Activated CD4-positive, alpha-beta T cell treated with anti-CD3 and anti-CD28 coated beads for 1 hour (primary cell): ENCODE data around the gene DNAI1.
"Not testable (repeated sequence)": the region's sequence is repeated elsewhere in the genome, so short reads cannot be mapped to it uniquely, and the experiment has no call there.

Source experiments
- DNase-seq: peaks from one replicate; pipeline ENCODE4 v3.0.0-alpha.2; 2020

DNAI1 gene

GRCh38 chr9:34458013-34458958 is at the start of gene DNAI1, which contains the start of gene FAM219A:
Gene DNAI1 (plus strand): TSS chr9:34458805. CDS start chr9:34459006, 201 bp downstream.
Gene FAM219A (minus strand): TSS chr9:34458570. CDS start chr9:34458263, 307 bp downstream.
- peak; percentile 98 for DNase-seq

DNA sequence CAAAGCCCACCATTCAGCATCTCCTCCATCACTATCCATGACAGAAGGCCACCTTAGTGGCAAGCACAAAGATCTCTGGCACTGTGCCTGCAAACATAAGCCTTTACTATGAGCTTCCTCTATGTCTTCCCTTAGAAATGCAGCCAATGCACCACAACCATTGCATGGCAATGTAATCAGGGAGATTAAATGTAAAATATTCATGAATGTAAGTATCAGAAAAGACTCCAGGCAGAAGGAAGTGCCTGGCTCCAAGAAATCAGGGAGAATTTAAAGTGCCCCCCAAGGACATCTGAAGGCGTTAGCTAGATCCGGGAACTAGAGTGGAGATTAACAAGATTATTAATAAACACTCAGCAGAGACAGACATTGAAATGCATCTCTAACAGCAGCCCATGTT is 49.5 kb upstream of the DNAI1 start:
- DNase-seq: no peak

GRCh38 chr9:34412336-34412735 is 46.3 kb upstream of the DNAI1 start:
- DNase-seq: no peak

DNA sequence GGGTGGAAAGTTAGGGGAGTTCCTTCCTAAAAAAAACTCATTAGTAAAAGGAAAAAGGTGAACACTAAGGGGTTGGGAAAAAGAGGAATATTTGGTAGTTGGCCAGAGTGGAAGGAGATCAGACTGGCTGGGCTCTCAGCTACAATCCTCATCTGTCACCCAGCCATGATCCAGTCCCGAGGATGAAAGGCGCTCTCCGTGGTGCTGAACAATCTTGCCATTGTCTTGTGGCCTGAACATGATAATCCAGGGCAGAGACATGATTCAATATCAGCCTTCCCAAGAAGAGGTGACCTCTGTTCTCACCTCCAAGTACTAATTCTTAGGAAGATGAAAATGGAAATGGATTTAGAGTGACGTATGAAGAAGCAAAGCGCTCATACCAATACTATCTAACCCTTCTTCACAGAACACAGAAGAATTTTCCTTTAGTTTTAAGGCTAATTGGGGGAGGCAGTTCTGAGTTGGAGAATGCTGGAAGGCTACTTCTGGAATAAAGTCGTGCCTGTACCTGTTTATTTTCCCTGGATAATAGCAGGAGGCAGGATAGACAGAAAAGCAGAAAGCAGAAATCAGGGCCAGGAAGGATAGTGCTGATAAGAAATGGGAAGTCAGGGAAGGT is 45.3 kb upstream of the DNAI1 start:
- DNase-seq: no peak

DNA sequence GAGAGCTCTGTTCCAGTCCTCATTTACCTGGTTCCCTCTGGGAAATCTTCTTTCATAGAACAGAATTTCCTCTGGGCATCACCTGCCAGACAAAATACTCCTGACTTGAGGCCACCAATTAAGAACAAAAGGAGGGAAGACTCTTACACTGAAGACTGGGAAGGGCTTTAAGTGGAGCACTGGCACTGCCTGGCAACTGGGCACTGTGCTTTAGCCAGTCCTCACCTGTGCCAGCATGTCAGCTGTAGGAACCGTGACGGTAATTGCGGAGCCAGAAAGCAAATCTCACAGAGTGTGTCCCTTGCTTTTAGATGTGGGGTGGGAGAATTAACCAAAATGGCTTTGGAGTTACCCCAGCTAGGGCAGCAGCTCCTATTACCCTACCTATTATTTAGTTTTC is 40.9 kb upstream of the DNAI1 start:
- no peak for DNase-seq

- DNase-seq: no peak
These were observed 38.7 kb upstream of the DNAI1 start for GRCh38 chr9:34419716-34420504.

DNA sequence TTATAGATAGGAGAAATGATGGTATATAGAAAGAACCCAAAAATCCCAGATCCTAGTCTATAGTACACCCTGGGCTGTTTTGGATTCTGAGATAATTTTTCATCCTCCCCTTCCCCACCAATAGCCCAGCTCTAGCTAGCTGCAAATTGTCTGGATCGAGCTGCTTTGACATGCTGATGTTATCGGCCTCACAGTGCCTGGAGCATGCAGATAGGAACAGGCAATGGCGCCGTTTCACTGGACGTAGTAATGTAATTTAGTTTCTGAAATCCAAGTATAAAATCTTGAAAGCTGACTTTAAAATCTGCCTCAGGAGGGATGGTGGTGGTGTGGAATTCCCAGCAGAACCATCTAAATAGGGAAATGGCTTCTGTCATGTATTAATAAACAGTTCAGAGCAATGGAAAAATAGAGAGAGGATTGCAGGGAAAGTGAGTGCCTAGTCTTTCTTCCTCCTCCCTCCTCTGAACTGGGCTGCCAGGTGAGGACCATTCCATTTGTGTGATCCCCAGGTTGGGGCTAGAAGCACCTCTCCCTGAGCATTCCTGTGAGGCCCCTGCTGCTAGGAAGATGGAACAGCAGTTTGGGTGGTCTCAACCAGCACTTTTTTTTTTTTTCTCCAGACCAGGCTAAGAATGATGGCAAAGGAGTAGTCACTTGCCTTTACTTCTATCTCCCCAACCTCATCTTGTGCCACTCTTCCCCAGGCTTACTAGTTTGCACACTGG is 32.1 kb upstream of the DNAI1 start:
- no peak for DNase-seq

GRCh38 chr9:34428325-34428958 is 30.2 kb upstream of the DNAI1 start:
- DNase-seq: no peak

- DNase-seq: no peak
These were observed 27.7 kb upstream of the DNAI1 start for GRCh38 chr9:34430843-34431437.

GRCh38 chr9:34431667-34432066 is 26.9 kb upstream of the DNAI1 start:
- DNase-seq: no peak

- peak; percentile 44 for DNase-seq
These were observed 21.3 kb upstream of the DNAI1 start for GRCh38 chr9:34437006-34437925.

GRCh38 chr9:34437926-34438307 is 20.7 kb upstream of the DNAI1 start:
- DNase-seq: not testable (repeated sequence)

DNA sequence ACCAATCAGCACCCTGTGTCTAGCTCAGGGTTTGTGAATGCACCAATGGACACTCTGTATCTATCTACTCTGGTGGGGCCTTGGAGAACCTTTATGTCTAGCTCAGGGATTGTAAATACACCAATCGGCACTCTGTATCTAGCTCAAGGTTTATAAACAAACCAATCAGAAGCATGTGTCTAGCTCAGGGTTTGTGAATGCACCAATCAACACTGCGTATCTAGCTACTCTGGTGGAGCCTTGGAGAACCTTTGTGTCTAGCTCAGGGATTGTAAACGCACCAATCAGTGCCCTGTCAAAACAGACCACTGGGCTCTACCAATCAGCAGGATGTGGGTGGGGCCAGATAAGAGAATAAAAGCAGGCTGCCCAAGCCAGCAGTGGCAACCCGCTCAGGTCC is 20.1 kb upstream of the DNAI1 start:
- DNase-seq: not testable (repeated sequence)

DNA sequence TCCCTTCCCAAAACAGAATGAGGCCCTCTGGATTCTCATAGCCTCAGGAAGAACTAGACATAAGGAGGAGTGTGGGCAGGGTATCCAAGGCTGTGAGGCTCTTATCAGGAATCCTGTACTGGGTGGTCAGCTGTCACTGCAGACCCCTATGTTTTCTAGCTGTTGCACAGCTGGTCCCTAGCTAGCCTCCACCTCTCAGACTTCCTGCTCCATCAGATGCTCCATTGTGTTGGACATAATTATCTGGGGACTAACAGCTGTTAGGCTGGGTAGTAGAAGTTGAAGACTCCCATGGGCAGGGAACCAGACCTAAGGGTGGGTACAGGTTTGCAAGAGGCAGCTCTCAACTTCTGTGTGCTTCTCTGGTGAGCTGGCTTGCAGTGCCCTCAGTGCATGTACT is 18.6 kb upstream of the DNAI1 start:
- no peak for DNase-seq

- no peak for DNase-seq
These were observed 15.8 kb upstream of the DNAI1 start for GRCh38 chr9:34442770-34443169.

GRCh38 chr9:34443533-34443932 is 15.1 kb upstream of the DNAI1 start:
- DNase-seq: no peak

- DNase-seq: no peak
These were observed 14.6 kb upstream of the DNAI1 start for GRCh38 chr9:34443976-34444375.

DNA sequence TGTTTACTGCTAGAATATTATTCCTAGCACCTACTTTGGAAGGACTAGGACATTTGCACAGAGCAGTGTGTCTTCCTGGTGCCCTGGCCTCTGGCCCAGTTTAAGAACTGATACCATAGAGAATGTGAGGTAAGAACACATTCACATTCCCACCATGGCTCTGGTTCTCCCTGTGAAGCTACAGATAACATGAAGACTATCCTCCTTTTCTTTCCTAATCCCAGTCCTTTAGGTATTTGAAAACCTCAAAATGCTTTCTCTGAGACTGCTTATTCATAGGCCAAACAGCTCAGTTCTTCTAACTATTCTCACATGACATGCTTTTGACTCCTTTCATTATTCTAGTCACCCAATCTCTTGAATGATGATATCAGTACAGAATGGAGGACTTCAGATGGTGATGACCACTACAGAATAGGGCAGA is 12.1 kb upstream of the DNAI1 start:
- DNase-seq: no peak

GRCh38 chr9:34446951-34447350 is 11.7 kb upstream of the DNAI1 start:
- DNase-seq: no peak

DNA sequence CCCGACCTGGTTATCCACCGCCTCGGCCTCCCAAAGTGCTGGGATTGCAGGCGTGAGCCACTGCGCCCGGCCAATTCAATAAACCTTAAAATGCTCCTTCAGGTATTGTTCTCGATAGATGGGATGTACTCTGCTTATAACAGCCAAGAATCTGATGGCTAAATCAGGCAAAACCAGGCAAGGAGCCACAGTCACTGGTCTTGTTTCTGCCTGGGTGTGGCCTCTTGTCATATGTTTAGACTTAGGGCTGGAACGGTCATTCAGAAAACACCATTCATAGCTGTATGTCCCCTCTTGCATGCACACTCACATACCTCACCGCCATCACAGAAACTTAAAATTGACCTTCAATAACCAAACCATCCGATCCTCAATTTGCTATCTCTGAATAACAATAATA is 8.0 kb upstream of the DNAI1 start:
- DNase-seq: no peak

DNA sequence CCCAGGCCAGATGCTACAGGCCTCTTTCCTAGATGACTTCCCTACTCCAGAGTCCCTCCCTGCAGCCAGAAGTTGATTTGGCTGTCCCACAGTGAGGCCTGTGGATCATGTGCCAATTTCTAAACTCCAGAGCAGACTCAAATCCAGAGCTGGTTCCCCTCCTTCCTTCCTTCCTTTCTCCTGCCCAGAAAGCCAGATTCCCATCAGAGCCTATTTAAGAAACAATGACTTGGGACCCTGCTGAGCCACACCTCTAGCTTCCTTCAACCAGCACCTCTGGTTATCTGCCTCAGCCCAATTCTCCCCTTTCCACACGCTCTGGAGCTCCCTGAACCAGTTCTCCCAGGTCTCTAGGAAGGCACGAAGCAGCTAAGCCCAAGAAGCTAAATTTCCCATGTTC is 7.5 kb upstream of the DNAI1 start:
- no peak for DNase-seq
